ENCODE measurements around the gene SNORC. TPM values are rescaled to one million over a fixed set of nuclear protein-coding genes. Genes with fewer than 3 reads are reported as not detected.

Gene SNORC
- total and polyA plus RNA-seq, 2 of the 4 experiments (the other 2 are of a cell fraction): under 0.01 to 0.67 TPM

DNA sequence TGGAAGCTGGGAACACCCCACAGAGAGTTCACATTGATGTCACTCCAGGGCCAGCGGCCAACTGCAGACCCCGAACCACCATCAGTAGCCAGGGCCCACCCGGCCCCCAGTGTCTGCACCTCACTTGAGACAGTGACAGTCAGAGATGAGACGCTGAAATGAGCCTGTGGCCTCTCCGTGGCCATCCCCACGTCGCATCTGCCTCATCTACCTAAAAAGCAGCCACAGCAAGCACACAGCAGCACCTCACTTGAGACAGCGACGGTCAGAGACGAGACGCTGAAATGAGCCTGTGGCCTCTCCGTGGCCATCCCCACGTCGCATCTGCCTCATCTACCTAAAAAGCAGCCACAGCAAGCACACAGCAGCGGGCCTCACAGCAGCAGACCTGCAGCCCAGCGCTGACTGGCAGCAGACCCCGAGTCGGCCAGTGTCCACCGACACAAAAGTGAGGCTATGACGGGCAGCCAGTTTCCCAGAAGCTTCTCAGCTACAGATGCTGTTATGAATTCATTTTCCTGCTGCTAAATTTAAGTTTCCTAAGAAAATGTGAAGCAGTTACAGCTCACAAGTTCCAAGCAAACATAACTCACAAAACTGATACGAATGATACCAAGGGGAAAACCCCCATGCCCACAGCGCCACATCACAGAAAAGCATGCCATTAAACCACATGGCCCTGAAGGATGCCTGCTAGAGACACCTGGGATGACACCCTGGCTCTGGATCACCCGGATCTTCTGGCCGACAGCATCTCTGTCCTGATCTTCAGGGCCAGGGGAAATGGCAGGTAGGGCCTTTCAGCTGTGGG lies 27.7 kb downstream of the SNORC start:
- dilution Hi-C loops (cut with HindIII; ENCODE audit: low sequenced_read_pairs, unreplicated experiment) (no loop called here), in situ Hi-C loops (cut with MboI; ENCODE audit: low sequenced_read_pairs) (no loop called here), intact Hi-C loops (cut with micrococcal nuclease) (no loop called here)
- H3K14ac ChIP-seq (replicated peaks; ENCODE audit: low read depth, low read length): no peak overlapping the region
- 93% methylated on average over 3 of the region's 24 CpGs; no CpG with 5 or more reads in 1 of the 2 experiments for WGBS, 2 experiments (ENCODE audit: extremely low coverage in 2 of 2, insufficient read length in 1 of 2)
- POLR2A ChIA-PET (ENCODE audit: unreplicated experiment): no interaction called here
- H2BK5ac ChIP-seq (ENCODE audit: low read depth, low read length, poor library complexity, severe bottlenecking): no peak overlapping the region
- no peak overlapping the region for H2BK20ac ChIP-seq (ENCODE audit: low read depth, low read length)
- no peak overlapping the region for H3K4ac ChIP-seq (ENCODE audit: low read depth, low read length)
- H3K4me3 ChIP-seq (ENCODE audit: insufficient read depth, low read depth, low read length): no peak overlapping the region
- no peak overlapping the region for H3K18ac ChIP-seq (ENCODE audit: low read depth, low read length)
- no peak overlapping the region for H3K23ac ChIP-seq (ENCODE audit: low read depth, low read length)
- no peak overlapping the region for H4K8ac ChIP-seq (ENCODE audit: low read depth in 2 of 2, low read length in 2 of 2)
- no peak overlapping the region for H3K56ac ChIP-seq (ENCODE audit: extremely low read depth, insufficient read depth, low read length)
- no peak overlapping the region for H3K4me2 ChIP-seq (ENCODE audit: low read depth, low read length)
- DNase-seq: no peak
- H2AFZ ChIP-seq (replicated peaks; ENCODE audit: low read length, poor library complexity): no peak overlapping the region
- no peaks in the 10 kb centered on the region; the same call in 1 of the 2 replicates for H3K27me3 ChIP-seq (ENCODE audit: control insufficient read depth, insufficient read depth, low read length)
- H2BK15ac ChIP-seq (ENCODE audit: low read depth, low read length): no peak overlapping the region
- peaks cover 12% of the 10 kb centered on the region; the same call in 1 of the 2 replicates for H3K9me1 ChIP-seq (ENCODE audit: insufficient read depth, low read length)
- H4K5ac ChIP-seq (ENCODE audit: low read depth, low read length): no peak overlapping the region
- no peak overlapping the region for H3K27ac ChIP-seq (ENCODE audit: insufficient read depth, low read length)
- H3K4me1 ChIP-seq (ENCODE audit: control insufficient read depth, insufficient read depth, low read length): peaks cover 9% of the 10 kb centered on the region
- H4K20me1 ChIP-seq (ENCODE audit: insufficient read depth, low read length): no peaks in the 10 kb centered on the region
- CTCF ChIA-PET: no interaction called here
- ATAC-seq (ENCODE audit: low read depth): no peak
- H2AK9ac ChIP-seq (replicated peaks; ENCODE audit: low read depth, low read length, poor library complexity): no peak overlapping the region
- no peak overlapping the region for H3K9ac ChIP-seq (ENCODE audit: low read depth, low read length)
- no peaks in the 10 kb centered on the region for H3K36me3 ChIP-seq (ENCODE audit: control insufficient read depth, insufficient read depth, low read length)
- no TSS peak for BruUV-seq (replicated peaks)
- H2BK120ac ChIP-seq (ENCODE audit: low read depth, low read length): no peak overlapping the region
- H2AK5ac ChIP-seq (ENCODE audit: low read depth, low read length): no peak overlapping the region
- H4K91ac ChIP-seq (ENCODE audit: insufficient read depth, low read depth, low read length): no peak overlapping the region
- H3K9me3 ChIP-seq (ENCODE audit: control insufficient read depth, insufficient read depth, low read length): no peaks in the 10 kb centered on the region
- TF ChIP-seq, protein P1, sequence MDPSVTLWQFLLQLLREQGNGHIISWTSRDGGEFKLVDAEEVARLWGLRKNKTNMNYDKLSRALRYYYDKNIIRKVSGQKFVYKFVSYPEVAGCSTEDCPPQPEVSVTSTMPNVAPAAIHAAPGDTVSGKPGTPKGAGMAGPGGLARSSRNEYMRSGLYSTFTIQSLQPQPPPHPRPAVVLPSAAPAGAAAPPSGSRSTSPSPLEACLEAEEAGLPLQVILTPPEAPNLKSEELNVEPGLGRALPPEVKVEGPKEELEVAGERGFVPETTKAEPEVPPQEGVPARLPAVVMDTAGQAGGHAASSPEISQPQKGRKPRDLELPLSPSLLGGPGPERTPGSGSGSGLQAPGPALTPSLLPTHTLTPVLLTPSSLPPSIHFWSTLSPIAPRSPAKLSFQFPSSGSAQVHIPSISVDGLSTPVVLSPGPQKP (IDR thresholded peaks at IDR 0.05; ENCODE audit: borderline replicate concordance, low read depth, low read length): no peak
- TF ChIP-seq RFX5 (IDR thresholded peaks at IDR 0.05; ENCODE audit: low read depth, low read length): no peak
- no peak for TF ChIP-seq BHLHE40 (IDR thresholded peaks at IDR 0.05; ENCODE audit: low read depth, low read length)
- no peak for TF ChIP-seq MAFK (IDR thresholded peaks at IDR 0.05; ENCODE audit: low read depth, low read length)
- H3K79me1 ChIP-seq (ENCODE audit: low read depth in 1 of 2, low read length in 2 of 2): no peaks in the 10 kb centered on the region; a peak in 1 of 4 replicates
